Measurements from ENCODE around the gene CCNQ.

Gene CCNQ

DNA sequence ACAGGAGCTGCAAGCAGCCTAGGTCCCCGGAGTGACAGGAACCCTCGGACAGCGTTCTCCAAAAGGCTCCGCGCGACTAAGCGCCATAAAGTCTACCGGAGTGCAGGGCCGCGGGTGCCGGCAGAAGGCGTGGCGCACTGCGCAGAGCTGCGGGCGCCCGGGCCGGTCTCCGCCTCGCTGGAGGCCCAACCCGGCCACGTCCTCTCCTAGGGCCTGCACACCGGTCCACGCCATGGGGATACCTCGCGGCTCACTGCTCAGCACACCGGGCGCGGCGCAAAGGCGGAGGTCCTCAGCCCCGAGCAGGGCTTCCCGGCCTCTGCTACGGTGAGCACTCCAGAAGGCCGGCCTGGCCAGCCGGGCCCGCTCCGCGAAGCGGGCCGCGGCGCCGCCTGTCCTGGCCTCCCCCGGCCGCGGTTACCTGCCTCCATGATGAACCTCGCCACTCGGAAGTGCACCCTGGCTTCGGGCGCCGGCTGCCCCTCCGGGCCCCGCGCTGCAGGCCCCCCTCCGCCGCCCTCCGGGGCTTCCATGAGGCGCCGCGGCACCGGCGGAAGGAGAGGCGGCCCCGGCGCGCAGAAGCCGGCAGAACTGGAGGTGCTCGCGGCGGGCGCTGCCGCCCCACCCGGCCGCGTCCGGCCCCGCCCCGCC is at the start of gene CCNQ:
TSS of gene CCNQ (minus strand) at position 599 of the 651 bp plus-strand sequence. CDS start at position 533, 66 bp downstream.
- peak; percentile 52 to 61 for DNase-seq

DNA sequence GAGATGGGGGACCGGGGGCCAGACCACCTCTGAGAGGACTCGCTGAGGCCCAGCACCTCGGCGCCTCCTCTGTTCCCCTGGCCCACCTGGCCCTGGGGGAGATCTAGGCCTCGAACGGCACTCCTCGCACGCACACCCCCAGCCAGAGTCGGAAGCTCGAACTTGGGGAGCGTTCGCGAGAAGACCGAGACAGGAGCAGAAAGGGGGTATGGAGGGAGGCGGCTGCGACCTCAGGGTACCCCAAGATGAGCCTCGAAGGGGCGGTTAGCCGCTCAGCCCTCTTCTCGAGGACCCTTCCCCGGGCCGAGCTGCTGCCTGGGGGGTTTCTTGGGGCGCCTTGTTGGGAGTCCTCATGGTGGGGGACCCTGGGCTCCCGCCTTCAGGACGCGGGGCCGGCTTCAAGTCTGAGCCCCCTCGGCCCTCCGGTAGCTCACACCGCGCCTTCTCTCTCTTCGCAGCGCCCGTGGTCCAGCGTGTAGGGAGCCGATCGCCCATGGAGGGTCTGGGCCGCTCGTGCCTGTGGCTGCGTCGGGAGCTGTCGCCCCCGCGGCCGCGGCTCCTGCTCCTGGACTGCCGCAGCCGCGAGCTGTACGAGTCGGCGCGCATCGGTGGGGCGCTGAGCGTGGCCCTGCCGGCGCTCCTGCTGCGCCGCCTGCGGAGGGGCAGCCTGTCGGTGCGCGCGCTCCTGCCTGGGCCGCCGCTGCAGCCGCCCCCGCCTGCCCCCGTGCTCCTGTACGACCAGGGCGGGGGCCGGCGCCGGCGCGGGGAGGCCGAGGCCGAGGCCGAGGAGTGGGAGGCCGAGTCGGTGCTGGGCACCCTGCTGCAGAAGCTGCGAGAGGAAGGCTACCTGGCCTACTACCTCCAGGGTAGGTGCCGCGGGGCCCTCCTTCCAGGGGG is 48.8 kb upstream of the CCNQ start:
- DNase-seq: no peak

DNA sequence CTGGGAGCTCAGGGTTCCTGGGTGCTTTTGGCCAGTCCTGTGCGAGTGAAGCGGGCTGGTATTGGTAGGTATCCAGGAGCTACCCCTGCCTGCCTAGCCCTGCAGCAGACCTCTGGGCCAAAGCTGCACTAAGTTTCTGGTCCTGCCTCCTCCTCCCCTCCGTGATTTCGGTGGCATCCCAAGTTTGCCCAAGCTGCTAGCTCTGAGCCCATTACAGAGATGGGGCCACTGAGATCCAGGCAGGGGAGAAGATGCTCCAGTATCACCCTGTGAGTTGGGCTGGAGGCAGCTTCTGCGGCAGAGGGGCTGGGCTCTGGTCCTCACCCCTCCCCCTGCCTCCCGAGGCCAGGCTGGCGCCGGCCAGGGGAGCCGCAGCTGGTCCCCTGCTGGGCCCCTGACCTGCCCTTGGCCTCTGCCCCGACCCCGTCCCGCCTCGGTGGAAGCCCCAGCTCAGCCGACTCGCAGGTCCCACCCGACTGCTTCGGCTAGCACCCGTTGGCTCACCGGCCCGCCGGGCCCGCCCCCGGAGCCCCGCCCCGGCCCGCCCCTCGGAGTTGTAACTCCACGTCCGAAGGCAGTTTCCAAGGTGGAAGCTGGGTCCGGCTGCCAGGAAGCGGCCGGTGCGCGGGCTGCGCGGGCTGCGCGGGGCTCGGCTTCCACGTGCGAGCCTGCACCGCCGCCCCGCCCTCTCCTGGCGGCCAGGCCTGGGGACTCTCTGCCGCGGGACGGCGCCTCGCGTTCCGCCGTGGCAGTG is 47.9 kb upstream of the CCNQ start, which contains the start of gene DUSP9:
TSS of gene DUSP9 (plus strand) at position 584 of the 754 bp plus-strand sequence. CDS start 751 bp downstream, outside the sequence.
- peak in 1 of 2 experiments; percentile 4 for DNase-seq

DNA sequence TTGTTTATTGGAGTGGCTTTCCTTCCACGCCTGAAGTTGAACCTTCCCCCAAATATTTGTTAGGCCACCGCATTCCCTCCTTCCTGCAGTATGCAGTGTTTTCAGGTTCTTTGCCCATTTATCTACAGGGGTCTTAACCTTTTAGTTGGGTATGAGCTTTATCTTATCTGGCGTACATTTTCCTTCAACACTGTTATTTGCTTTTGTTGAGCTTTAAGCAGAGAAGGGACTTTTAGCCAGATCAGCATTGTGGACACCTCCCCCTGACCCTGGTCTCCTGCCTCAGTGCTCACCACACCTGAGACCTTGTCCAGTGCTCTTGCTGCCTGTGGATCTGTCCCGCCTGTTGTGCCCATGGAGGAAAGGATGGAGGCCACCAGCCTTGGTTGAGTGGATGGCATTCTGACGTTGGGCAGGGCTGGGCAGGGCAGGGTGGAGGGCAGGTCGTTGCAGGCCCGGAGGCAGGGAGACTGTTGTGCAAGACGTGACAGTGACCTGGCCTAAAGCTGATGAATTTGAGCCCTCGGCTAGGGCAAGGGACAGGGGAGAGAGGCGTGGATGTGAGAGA is 47.1 kb upstream of the CCNQ start:
- DNase-seq: no peak

DNA sequence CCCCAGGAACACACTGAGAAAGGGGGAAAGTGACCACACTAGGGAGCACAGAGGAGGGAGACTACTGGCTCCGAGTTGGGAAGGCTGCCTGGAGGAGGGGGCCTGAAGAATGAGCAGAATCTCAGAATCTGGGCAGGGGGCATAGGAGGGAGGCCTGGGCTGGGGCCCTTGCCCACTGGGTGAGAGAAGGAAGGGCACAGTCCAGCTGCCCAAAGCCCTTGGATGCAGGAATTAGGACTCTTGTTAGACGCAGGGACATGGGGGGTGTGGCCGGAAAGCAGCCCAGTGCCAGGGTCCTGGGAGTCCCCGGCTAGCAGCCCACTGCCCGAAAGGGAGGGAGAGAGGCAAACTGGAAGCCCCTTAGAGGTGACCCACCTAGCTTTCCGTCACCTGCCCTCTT is 46.2 kb upstream of the CCNQ start:
- no peak for DNase-seq

DNA sequence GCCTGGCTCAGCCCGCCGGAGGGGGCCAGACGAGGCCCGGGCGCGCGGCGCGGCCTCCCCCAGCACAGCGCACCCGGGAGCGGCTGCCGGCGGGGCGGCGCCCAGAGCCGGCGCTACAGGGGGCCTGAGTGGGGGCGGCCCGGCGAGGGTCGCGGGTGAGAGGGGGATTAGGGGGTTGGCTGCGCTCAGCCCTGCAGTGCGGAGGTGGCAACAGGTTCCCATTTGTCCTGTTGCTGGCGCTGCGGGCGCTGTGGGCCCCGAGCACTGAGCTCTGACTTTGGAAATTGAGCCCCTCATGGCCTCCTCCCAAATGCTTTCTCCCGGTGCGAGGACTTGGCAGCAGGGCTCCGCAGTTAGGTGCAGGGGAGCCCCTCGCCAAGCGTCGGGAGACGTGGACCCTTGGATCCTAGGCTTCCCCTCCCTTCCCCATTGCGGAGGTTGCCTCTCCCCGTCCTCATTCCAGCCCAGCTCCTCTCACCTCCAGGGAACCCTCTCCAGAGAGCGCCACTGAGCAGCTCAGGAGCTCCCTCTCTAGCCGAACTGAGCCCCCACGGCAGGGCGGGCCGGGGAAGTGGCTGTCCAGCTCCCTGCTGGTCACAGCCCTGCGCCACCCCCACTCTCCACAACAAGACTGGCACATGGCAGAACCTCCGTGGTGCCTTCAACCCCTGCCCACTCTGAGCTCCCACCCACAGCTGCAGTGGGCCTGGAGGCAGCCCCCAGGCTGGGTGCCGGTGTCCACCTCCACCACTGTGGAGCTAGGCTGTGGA is 45.6 kb upstream of the CCNQ start:
- peak in 1 of 2 experiments; percentile 10 for DNase-seq

DNA sequence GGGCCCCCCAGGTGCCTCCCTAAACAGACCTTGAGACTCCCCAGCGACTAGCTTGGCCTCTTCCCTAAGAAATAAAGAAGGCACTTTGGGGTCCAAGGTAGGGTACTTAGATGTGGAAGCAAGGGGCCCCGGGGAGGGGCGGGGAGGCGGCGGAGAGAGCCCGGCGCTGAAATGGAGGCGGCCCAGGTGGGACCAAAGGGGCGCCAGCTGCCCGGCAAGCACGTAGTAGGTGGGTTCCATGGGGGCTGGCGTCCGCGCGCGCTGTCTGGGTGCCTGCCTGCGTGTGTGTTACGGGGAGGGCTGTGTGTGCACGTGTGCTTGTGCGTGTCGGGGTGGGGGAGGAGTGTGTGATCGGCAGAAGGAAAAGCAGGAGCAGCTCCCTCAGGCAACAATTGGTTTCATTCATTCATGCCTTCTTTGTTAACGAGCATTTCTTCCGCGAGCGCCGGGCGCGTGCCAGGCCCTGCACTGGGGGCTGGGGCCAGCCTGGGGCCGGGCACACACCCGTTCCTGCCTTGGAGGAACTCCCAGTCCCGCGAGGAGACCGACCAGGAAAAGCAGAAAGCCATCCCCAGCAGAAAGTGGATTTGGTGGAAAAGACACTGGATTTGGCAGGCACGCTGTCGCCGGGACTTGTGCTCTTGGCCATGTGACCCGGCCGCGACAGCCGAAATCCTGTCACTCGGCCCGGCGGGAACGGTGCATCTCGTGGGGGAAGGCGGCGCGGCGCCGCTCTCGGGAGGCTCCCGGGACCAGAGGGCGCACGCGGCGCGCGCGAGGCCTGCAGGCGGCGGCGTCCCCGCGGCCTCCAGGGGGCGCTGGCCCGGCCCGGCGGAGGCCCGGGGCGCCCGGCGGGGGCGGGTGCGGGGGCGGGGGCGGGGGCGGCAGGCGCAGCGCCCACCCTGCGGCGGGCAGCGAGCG is 44.8 kb upstream of the CCNQ start:
- peak in 1 of 2 experiments; percentile 10 for DNase-seq

DNA sequence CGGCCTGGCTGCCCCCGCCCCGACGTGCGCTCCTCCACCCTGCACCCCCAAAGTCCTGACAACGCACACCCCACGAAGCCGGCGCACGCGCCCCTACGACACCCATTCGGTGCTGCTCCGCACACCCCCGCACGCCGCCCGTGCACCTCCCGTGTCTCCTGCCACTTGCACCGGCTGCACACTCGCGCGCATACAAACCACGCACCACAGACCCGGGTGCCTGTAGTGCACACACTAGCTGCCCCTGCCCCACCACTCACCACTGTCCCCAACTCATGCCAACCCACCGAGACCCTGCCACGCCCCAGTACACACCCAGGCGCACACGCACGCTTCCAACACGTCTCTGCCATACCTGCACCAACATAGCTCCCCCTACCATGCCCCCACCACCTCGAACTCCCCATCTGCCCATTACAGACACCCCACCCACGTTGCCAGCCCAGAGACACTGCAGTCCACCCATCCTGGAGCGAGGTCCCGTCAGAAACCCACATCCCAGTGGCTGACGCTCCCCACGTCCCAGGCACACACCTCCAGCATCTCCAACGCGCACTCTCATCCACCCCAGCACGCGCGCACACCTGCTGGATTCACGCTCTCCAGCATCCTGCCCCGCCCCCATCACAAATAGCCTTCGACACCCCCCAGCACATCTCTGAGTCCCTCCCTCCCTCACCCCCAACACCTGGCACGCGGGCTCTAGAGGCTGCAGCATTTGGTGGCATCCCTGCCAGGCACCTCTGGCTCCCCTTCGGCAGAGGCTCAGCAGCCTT is 43.9 kb upstream of the CCNQ start:
- no peak for DNase-seq

DNA sequence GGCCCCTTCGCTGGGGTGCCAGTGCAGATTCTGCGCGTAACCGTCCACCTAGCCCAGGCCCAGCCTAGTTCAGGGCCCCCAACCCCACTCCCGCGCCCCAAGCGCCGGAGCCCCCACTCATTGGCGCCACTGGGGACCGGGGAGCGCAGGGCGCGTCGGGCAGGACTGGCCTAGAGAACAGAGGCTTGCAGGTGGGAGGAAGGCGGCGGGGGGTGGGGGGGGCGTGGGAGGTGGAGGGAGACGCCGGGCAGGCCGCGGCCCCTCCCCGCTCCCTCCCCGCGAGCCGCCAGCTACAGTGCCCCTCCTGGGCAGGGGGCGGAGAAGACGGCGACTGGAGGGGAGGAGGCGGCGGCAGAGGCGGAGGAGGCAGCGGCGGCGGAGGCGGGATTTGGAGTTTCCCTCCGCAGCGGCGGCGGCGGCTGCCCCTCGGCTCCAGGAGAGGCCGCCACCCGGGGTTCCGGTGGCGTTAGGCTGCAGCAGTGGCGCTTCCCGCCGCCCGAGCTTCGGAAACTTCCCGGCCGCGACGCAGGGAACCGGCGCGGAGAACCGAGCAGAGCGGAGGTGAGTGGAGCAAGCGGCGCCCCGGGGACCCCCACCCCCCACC is 43.2 kb upstream of the CCNQ start:
- no peak for DNase-seq

DNA sequence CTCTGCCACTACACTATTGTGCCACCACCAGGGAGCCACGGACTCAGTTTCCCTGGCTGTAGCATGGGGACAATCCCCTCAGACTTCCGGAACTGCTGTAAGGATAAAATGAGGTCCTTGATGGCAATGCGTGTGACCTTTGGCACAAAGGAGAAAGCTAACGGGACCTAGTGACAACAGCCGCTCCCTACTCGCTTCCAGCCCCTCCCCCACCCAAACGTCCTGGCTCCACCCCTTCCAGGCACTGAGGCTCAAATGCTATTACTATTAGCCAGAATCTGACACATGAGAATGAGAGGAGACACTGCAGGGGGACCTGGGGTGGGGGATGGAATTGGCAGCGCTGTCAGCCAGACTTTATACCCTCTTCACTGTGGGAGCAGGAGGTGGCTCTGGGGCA is 42.7 kb upstream of the CCNQ start:
- no peak for DNase-seq

DNA sequence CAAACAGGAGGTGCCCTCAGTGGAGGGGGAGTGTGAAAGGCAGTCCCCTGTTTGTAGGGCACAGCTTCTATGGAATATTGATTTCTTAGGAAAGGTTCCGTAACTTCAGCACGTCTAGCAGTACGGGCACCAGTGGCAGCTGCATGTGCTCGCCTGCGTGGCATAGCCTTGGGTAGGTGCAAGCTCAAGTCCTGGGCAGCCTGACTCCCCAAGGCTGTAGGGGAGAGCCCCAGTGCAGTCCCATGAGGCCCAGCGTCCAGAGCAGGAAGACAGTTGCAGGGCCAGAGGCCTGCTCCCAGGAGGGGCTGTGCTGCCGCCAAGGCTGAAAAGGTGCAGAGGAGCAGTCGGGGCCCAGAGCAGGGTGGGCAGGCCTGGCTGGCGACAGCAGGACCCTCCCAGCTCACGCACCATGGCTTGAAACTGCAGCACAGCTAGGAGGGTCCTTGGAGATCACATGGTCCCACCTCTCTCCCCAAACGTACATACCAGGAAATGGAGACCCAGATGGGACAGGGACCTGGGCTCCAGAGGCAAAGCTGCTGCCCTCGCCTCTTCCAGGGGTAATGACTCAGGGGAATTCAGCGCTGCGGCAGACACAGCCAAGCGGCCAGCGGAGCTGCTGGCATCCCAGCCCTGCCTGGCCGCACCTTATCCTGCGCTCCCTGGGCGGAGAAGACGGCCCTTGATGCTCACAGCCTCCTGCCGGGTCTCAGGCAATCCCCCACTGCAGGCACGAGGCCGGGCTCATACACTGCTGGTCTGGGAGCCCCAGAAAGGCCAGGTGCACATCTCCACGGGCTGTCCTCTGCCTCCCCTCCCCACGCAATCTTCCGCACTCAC is 42.0 kb upstream of the CCNQ start:
- no peak for DNase-seq

DNA sequence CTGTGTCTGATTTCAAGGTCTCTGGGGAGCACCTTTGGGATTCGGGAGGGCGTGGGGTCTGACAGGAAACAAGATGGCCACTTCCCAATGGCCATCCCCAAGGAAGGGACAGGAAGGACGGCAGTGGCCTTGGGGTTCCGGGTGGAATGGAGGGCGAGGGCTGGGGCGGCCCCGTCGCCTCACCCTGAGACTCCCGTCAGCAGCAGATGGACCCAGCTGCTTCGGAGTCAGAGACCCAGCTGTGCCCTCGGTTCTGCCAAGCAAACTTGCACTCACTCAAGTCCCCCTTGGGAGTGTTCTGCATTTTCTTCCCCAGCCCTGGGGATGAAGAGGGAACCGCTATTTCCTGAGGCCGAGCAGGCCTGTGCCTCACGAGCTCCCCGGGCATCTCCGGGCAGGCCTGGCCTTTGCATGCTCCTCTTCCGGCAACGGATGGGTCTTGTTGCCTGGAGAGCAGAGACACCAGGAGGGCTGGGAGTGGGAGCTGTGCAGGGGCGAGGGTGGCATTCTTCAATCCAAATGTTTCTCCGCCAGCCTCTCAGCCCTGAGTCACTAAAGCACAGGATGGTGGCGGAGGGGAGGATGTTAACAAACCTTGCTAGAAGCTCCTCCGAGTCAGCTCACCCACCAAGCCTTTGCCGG is 41.2 kb upstream of the CCNQ start:
- no peak for DNase-seq

DNA sequence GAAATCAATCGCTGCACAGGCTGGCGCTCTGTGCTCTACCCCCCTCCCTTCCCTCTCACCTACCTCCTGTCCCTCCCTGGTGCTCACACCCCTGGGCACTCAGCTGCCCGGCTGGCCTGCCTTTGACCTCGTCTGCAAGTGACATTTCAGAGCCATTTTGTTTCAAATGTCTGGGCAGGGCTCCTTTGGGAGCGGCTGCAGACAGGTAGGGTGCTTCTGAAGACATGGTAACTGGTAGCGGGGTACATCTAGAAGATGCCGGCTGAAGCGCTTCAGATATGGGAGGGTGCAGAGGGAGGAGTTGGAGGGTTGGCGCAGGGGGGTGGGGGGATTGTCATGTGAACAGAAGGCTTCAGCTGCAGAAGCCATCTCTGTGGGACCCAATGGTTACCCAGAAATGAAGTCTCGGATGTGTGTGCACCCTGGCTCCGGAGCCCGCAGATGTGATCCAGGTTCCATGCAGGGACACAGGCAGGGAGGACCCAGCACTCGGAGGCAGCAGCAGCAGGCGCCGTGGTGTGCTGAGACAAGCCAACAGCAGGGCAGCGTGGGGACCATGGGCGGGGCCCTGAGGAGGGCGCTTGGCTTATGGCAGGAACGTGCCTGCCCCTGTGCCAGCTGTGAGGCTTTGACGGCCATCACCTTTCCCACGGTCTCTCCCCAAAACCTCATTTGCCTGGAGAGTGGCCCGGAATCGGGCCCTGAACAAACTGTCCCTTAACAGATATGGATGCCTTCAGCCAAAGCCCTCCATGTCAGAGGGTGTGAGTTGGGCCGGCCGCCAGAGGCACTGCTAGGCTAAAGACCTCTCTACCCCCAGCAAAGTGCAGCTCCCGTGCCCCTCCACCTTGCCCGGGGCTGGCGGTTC is 40.5 kb upstream of the CCNQ start:
- no peak for DNase-seq

DNA sequence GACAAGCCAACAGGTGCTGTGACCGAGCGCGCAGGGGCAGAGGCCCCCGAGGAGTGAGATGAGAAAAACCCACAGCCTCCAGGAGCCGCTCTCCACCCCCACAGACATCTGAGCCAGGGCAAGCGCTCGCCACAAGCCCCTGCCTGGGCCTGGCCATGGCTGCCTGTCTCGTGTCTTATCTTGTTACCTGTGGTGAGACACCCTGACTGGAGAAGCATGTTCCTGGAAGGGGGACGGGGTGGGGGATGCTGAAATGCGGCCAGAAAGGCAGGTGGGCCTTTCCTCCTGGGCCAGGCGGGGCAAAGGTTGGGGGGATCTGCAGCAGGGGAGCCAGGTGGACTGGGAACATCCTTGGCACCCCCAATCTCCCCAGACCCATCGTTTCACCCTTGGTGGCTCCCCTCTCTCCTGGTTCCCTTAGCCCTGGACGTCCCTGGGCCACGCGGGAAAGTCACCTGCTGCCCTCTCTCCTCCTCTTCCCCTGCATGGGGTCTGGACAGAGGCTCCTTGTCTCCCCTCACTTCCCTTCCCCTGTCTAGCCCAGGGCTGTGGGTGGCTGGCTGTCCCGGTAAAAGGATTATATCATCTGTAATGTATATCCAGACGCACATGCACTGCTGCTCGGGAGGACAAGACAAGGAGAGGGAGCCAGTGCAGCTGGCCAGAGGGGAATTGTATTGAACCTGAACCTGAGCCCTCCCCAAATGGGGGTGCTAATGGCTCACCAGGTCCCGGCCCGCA is 39.7 kb upstream of the CCNQ start:
- no peak for DNase-seq

DNA sequence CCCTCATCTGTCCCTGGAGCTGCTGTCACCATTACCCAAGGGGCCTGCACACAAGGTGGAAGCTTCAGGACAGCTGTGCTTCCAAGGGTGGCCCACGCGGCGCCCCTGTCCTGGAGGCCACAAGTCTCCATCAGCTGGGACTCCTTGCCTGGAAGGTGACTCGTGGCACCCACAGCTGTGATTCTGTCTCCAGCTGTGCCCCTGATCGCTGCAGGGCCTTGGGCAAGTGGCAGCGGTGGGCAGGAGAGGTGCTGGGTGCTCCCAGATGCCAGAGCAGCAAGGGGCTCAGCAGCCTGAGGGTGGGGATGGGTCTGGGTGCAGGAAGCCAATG is 39.1 kb upstream of the CCNQ start:
- no peak for DNase-seq

All from Kasumi-1 (cell line).